Trophoblast cell (in vitro differentiated cells and primary cell): ENCODE measurements around the gene GPSM1.

Experiments used
- DNase-seq, 2 donors: peaks; one replicate each; pipeline ENCODE4 v3.0.0-alpha.2; 2016
- H2AFZ ChIP-seq: 2 replicates; pipeline ENCODE4 v1.6.1; 2013; ENCODE audit warnings: low read length, moderate library complexity, mild to moderate bottlenecking; ENCODE audit not compliant: insufficient read depth, poor library complexity
- H2AK5ac ChIP-seq: 2 replicates; pipeline ENCODE4 v1.6.1; 2013; ENCODE audit warnings: mild to moderate bottlenecking, low read length
- H2BK120ac ChIP-seq: 2 replicates; pipeline ENCODE4 v1.6.1; 2013; ENCODE audit warnings: low read length, mild to moderate bottlenecking, moderate library complexity; ENCODE audit not compliant: insufficient read depth, poor library complexity
- H2BK12ac ChIP-seq: 2 replicates; pipeline ENCODE4 v1.6.1; 2013; ENCODE audit warnings: mild to moderate bottlenecking, low read length, moderate library complexity
- H2BK5ac ChIP-seq: 2 replicates; pipeline ENCODE4 v1.6.1; 2013; ENCODE audit warnings: low read length, low read depth, moderate library complexity, mild to moderate bottlenecking; ENCODE audit not compliant: poor library complexity
- H3K14ac ChIP-seq: 2 replicates; pipeline ENCODE4 v1.6.1; 2013; ENCODE audit warnings: mild to moderate bottlenecking, low read length
- H3K18ac ChIP-seq: 2 replicates; pipeline ENCODE4 v1.6.1; 2013; ENCODE audit warnings: mild to moderate bottlenecking, low read length
- H3K23ac ChIP-seq: 2 replicates; pipeline ENCODE4 v1.6.1; 2013; ENCODE audit warnings: low read length
- H3K27ac ChIP-seq: 2 replicates; pipeline ENCODE4 v1.5.1; 2013; ENCODE audit warnings: low read depth, mild to moderate bottlenecking, inconsistent platforms, low read length, moderate library complexity
- H3K27me3 ChIP-seq: 2 replicates; pipeline ENCODE4 v1.6.1; 2013; ENCODE audit warnings: inconsistent platforms, mild to moderate bottlenecking, low read length, moderate library complexity; ENCODE audit not compliant: insufficient read depth
- H3K36me3 ChIP-seq, 2 experiments: 1 replicate in 1 of 2; 2 replicates in 1 of 2; pipeline ENCODE4 v1.6.1; 2013; ENCODE audit warnings: low read length in 2 of 2, mild to moderate bottlenecking in 2 of 2, moderate library complexity in 1 of 2; ENCODE audit not compliant: insufficient read depth in 2 of 2, control insufficient read depth in 1 of 2
- H3K4ac ChIP-seq: 2 replicates; pipeline ENCODE4 v1.6.1; 2013; ENCODE audit warnings: low read depth, mild to moderate bottlenecking, low read length, moderate library complexity
- H3K4me1 ChIP-seq, 2 experiments: 1 replicate in 1 of 2; 2 replicates in 1 of 2; pipeline ENCODE4 v1.6.1; 2013; ENCODE audit warnings: low read length in 2 of 2, mild to moderate bottlenecking in 2 of 2, moderate library complexity in 1 of 2; ENCODE audit not compliant: insufficient read depth in 2 of 2, control insufficient read depth in 1 of 2
- H3K4me2 ChIP-seq: 2 replicates; pipeline ENCODE4 v1.6.1; 2013; ENCODE audit warnings: inconsistent platforms, mild to moderate bottlenecking, low read length, moderate library complexity
- H3K4me3 ChIP-seq: 2 replicates; pipeline ENCODE4 v1.5.1; 2013; ENCODE audit warnings: mild to moderate bottlenecking, low read depth, low read length, inconsistent platforms
- H3K79me1 ChIP-seq: one replicate; pipeline ENCODE4 v1.6.1; 2013; ENCODE audit warnings: low read length
- H3K79me2 ChIP-seq: 2 replicates; pipeline ENCODE4 v1.6.1; 2013; ENCODE audit warnings: low read length, mild to moderate bottlenecking; ENCODE audit not compliant: control insufficient read depth, insufficient read depth, poor library complexity
- H3K9ac ChIP-seq: 2 replicates; pipeline ENCODE4 v1.6.1; 2013; ENCODE audit warnings: mild to moderate bottlenecking, low read length
- H3K9me3 ChIP-seq: 2 replicates; pipeline ENCODE4 v1.6.1; 2013; ENCODE audit warnings: low read depth, mild to moderate bottlenecking, control low read depth, inconsistent platforms, low read length; ENCODE audit not compliant: insufficient read depth
- H4K12ac ChIP-seq: 2 replicates; pipeline ENCODE4 v1.6.1; 2013; ENCODE audit warnings: low read depth, mild to moderate bottlenecking, low read length, moderate library complexity
- H4K8ac ChIP-seq: 2 replicates; pipeline ENCODE4 v1.6.1; 2013; ENCODE audit warnings: low read depth, mild to moderate bottlenecking, low read length, moderate library complexity
- H4K91ac ChIP-seq: one replicate; pipeline ENCODE4 v1.6.1; 2013; ENCODE audit warnings: low read depth, mild to moderate bottlenecking, low read length, moderate library complexity
- WGBS: extraction: QIAGEN DNeasy Blood & Tissue Kit; methylation state at CpG from one replicate; pipeline ENCODE4 v1.1.7; 2013; ENCODE audit warnings: missing lambda C conversion rate; ENCODE audit not compliant: insufficient read length, insufficient coverage; ENCODE audit errors: extremely low coverage; 5-methylcytosine and 5-hydroxymethylcytosine counted together

The GPSM1 gene

DNA sequence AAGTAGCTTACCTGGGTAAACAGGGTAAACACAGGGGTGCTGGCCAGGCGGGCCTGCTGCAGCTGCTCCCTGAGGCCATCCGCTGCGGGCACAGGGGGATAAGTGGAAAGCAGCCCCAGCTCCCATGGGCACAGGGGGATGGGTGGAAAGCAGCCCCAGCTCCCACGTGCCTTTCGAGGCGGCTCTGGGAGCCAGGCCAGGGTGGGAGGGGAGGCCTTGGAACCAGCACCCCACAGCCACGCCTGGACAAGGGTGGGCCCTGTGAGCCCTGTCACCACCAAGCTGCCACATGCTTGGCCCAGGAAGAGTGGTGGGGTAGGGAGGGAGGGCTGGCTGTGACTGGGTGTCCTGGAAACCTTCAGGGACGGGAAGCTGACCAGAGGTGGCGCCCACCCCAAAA lies 54.0 kb downstream of the GPSM1 start:
- H2BK12ac ChIP-seq: no peak overlapping the region
- no peak overlapping the region for H3K14ac ChIP-seq
- no peak overlapping the region for H3K4ac ChIP-seq
- H2AK5ac ChIP-seq: no peak overlapping the region
- H3K36me3 ChIP-seq: peaks cover 76 to 86% of the 10 kb centered on the region in 2 experiments
- no peak overlapping the region for H3K9ac ChIP-seq
- H3K9me3 ChIP-seq: no peaks in the 10 kb centered on the region
- H4K91ac ChIP-seq: no peak overlapping the region
- H3K79me1 ChIP-seq: no peaks in the 10 kb centered on the region
- H2AFZ ChIP-seq: no peak overlapping the region
- H2BK5ac ChIP-seq: no peak overlapping the region
- no peak overlapping the region for H3K4me3 ChIP-seq
- H4K8ac ChIP-seq: no peak overlapping the region
- H3K4me2 ChIP-seq: no peak overlapping the region
- no peaks in the 10 kb centered on the region for H3K4me1 ChIP-seq
- H3K27me3 ChIP-seq: no peaks in the 10 kb centered on the region
- no peak overlapping the region for H3K23ac ChIP-seq
- no peak for DNase-seq
- no peaks in the 10 kb centered on the region for H3K79me2 ChIP-seq
- H3K18ac ChIP-seq: no peak overlapping the region
- H4K12ac ChIP-seq: no peak overlapping the region
- WGBS: no CpG with 5 or more reads among the region's 9 CpGs
- no peak overlapping the region for H2BK120ac ChIP-seq
- no peak overlapping the region for H3K27ac ChIP-seq

DNA sequence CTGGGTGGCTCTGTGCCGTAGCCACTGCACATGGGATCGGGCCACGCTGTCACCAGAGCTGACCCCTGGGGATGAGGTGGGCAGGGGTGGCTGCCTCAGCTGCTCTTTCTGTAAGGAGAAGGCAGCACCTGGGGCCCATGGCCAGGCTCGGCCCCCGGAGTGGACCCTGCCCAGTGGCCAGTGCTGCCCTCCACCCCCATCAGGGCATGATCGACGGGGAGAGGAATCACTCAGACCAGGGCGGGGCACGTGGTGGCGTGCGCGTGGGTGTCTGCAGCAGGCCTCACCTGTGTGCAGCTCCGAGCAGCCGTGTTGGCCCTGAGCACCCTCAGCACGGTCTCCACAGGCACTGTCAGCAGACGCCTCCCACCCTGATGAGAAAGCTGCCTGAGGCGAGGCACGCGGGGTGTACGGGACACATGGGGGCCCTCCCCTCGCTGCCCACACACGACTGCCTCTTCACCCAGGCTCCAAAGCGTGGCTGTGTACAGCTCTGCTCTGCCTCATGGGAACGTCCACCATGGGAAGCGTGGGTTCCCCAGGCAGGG lies 54.7 kb downstream of the GPSM1 start:
- no peak overlapping the region for H3K23ac ChIP-seq
- peaks cover 77 to 85% of the 10 kb centered on the region in 2 experiments for H3K36me3 ChIP-seq
- H2AK5ac ChIP-seq: no peak overlapping the region
- DNase-seq: no peak
- H2AFZ ChIP-seq: no peak overlapping the region
- no peaks in the 10 kb centered on the region for H3K79me2 ChIP-seq
- H3K4me2 ChIP-seq: no peak overlapping the region
- no peak overlapping the region for H3K14ac ChIP-seq
- H4K12ac ChIP-seq: no peak overlapping the region
- H3K79me1 ChIP-seq: no peaks in the 10 kb centered on the region
- no peak overlapping the region for H2BK12ac ChIP-seq
- no peak overlapping the region for H3K4ac ChIP-seq
- H3K18ac ChIP-seq: no peak overlapping the region
- no peak overlapping the region for H2BK5ac ChIP-seq
- WGBS: no CpG with 5 or more reads among the region's 25 CpGs
- H2BK120ac ChIP-seq: no peak overlapping the region
- no peak overlapping the region for H3K4me3 ChIP-seq
- no peaks in the 10 kb centered on the region for H3K27me3 ChIP-seq
- H4K91ac ChIP-seq: no peak overlapping the region
- no peaks in the 10 kb centered on the region for H3K4me1 ChIP-seq
- H3K9ac ChIP-seq: no peak overlapping the region
- no peak overlapping the region for H4K8ac ChIP-seq
- H3K27ac ChIP-seq: no peak overlapping the region
- no peaks in the 10 kb centered on the region for H3K9me3 ChIP-seq

DNA sequence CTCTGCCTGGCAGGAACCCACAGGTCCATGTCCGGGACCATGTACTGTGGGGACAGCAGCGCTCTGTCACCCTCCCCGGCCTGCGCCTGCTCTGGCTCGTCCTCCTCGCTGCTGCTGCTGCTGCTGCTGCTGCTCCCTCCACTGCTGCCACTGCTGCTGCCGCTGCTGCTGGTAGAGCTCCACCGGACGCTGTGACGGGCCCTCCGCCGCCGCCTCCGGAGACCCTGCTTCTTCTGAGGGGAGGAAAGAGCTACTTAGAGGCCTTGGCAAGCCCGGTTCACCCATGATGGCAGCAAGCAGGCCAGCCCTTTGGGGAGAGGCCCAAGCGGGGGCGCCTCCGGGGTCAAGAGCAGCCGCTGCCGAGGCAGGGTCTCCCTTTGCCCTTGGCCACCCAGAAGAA lies 56.1 kb downstream of the GPSM1 start:
- H2BK12ac ChIP-seq: no peak overlapping the region
- no peaks in the 10 kb centered on the region for H3K27me3 ChIP-seq
- no peak overlapping the region for H3K27ac ChIP-seq
- no peak overlapping the region for H2AK5ac ChIP-seq
- no peaks in the 10 kb centered on the region for H3K9me3 ChIP-seq
- WGBS: no CpG with 5 or more reads among the region's 20 CpGs
- no peak overlapping the region for H2BK120ac ChIP-seq
- DNase-seq: no peak
- H3K9ac ChIP-seq: no peak overlapping the region
- H3K4me3 ChIP-seq: no peak overlapping the region
- H3K14ac ChIP-seq: no peak overlapping the region
- no peak overlapping the region for H2BK5ac ChIP-seq
- H3K4me2 ChIP-seq: no peak overlapping the region
- no peak overlapping the region for H2AFZ ChIP-seq
- no peak overlapping the region for H4K91ac ChIP-seq
- no peaks in the 10 kb centered on the region for H3K79me1 ChIP-seq
- no peaks in the 10 kb centered on the region for H3K79me2 ChIP-seq
- no peak overlapping the region for H3K23ac ChIP-seq
- H3K4ac ChIP-seq: no peak overlapping the region
- H3K4me1 ChIP-seq: no peaks in the 10 kb centered on the region
- peaks cover 75 to 87% of the 10 kb centered on the region in 2 experiments for H3K36me3 ChIP-seq
- H3K18ac ChIP-seq: no peak overlapping the region
- H4K12ac ChIP-seq: no peak overlapping the region
- no peak overlapping the region for H4K8ac ChIP-seq

DNA sequence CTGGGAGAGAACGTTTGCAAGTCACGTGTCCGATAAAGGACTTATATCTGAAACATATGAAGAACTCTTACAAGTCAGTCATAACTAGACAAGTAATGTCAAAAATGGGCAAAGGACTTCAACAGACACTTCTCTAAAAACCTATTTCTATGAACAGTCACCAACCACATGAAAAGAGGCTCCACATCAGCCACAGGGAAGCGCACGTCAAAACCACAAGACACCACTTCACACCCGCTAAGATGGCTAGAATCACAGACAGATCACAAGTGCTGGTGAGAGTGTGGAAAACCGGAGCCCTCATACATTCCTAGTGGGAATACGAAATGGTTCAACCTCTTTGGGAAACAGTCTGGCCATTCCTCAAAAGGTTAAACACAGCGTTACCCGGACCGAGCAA lies 57.7 kb downstream of the GPSM1 start:
- Histone ChIP-seq H3K79me2 (no peaks in the 10 kb centered on the region), H2BK120ac (no peak overlapping the region), H3K4me1 (no peaks in the 10 kb centered on the region), H3K4ac (no peak overlapping the region), H3K18ac (no peak overlapping the region), H3K9me3 (no peaks in the 10 kb centered on the region), H3K23ac (no peak overlapping the region), H2AFZ (no peak overlapping the region), H3K27ac (no peak overlapping the region), H4K12ac (no peak overlapping the region), H2BK12ac (no peak overlapping the region), H3K9ac (no peak overlapping the region), H3K4me3 (no peak overlapping the region), H2BK5ac (no peak overlapping the region), H3K79me1 (no peaks in the 10 kb centered on the region), H4K8ac (no peak overlapping the region), H4K91ac (no peak overlapping the region), H2AK5ac (no peak overlapping the region), H3K27me3 (no peaks in the 10 kb centered on the region), H3K4me2 (no peak overlapping the region), H3K36me3 (peaks cover 73 to 86% of the 10 kb centered on the region in 2 experiments), H3K14ac (no peak overlapping the region)
- no CpG with 5 or more reads among the region's 11 CpGs for WGBS
- no peak for DNase-seq
